Measurements from ENCODE around the gene DEF6. TPM values are rescaled to one million over a fixed set of nuclear protein-coding genes. Genes with fewer than 3 reads are reported as not detected.

DEF6 gene
- total RNA-seq, 4 donors from 2014 or later, result 28.0 to 99.9 (median 35.5) TPM

DNA sequence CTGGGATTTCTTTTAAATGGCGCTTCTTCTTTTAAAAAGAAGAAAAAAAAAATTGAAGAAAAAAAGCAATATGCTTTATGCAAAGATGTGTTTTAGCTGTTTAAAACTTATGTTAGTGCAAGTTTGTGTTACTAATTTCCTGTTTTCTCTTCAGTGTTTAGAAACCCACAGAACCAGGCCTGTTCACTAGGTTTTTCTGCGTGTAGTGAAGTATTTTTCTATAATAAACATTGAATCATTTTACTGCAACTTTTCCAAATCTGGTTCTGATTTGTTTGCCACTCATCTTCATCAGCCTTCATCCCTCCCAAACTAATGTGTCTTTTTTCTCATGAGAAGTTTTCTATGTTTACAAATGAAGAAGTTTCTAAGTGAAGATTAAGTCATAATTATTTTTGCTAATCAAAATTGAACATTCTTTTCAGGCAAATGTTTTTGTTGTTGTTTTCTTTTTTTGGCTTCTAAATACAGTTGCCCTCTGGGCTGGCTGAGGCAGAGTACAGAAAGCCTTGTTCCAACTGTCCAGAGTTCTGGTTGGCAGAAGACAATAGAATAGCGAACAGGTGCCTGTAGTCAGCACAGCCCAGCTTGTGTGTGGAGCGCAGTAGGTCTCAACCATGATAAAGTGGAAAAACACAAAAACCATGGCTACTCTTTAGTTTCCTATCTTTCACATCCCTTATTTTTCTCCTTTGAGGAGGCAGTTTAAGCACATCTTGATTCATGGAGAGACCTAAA lies 23.6 kb upstream of the DEF6 start:
- Histone ChIP-seq H3K4me1 (peaks cover 15% of the 10 kb centered on the region), H3K36me3 (no peaks in the 10 kb centered on the region), H3K27ac (no peak overlapping the region), H3K9me3 (no peaks in the 10 kb centered on the region), H3K4me3 (no peak overlapping the region), H3K27me3 (no peaks in the 10 kb centered on the region)
- TF ChIP-seq POLR2A (IDR thresholded peaks at IDR 0.05) (no peak), POLR2AphosphoS5 (IDR thresholded peaks at IDR 0.05) (no peak), EP300 (IDR thresholded peaks at IDR 0.05) (no peak)
- TF ChIP-seq, protein P1, sequence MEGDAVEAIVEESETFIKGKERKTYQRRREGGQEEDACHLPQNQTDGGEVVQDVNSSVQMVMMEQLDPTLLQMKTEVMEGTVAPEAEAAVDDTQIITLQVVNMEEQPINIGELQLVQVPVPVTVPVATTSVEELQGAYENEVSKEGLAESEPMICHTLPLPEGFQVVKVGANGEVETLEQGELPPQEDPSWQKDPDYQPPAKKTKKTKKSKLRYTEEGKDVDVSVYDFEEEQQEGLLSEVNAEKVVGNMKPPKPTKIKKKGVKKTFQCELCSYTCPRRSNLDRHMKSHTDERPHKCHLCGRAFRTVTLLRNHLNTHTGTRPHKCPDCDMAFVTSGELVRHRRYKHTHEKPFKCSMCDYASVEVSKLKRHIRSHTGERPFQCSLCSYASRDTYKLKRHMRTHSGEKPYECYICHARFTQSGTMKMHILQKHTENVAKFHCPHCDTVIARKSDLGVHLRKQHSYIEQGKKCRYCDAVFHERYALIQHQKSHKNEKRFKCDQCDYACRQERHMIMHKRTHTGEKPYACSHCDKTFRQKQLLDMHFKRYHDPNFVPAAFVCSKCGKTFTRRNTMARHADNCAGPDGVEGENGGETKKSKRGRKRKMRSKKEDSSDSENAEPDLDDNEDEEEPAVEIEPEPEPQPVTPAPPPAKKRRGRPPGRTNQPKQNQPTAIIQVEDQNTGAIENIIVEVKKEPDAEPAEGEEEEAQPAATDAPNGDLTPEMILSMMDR (IDR thresholded peaks at IDR 0.05), result no peak
- 83% methylated on average over 4 of the region's 4 CpGs for WGBS
- no peak for DNase-seq (ENCODE audit: low spot score in 2 of 2)

DNA sequence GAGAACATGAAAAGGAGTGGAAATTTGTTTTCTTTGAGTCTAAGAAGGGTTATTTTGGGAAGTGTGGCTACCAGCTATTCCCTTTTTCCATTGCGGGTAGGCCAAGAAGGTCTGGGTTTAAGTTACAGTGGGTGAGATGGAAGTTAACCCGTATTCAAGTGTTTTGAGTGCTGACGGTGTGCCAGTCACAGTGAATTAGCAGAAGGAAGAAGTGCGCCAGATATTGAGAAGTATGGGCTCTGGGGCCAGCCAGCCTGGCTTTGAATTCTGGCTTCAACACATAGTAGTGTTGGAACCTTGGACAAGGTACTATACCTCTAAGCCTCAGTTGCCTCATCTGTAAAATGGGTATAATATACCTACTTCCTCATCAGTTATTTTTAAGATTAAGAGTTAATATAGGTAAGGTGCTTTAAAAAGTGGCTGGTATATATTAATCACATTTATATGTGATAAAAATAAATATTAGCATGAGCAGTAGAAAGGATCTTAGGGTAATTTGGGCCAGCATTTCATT lies 21.8 kb upstream of the DEF6 start:
- no peak for DNase-seq (ENCODE audit: low spot score in 2 of 2)
- H3K27me3 ChIP-seq, result no peaks in the 10 kb centered on the region
- no peaks in the 10 kb centered on the region for H3K9me3 ChIP-seq
- H3K4me1 ChIP-seq, result peaks cover 15% of the 10 kb centered on the region
- H3K27ac ChIP-seq, result no peak overlapping the region
- TF ChIP-seq, protein P1 (IDR thresholded peaks at IDR 0.05), result no peak
- TF ChIP-seq POLR2A (IDR thresholded peaks at IDR 0.05) (no peak), EP300 (IDR thresholded peaks at IDR 0.05) (no peak), POLR2AphosphoS5 (IDR thresholded peaks at IDR 0.05) (no peak)
- no peak overlapping the region for H3K4me3 ChIP-seq
- H3K36me3 ChIP-seq, result no peaks in the 10 kb centered on the region
- WGBS, result 90% methylated on average over 4 of the region's 4 CpGs

DNA sequence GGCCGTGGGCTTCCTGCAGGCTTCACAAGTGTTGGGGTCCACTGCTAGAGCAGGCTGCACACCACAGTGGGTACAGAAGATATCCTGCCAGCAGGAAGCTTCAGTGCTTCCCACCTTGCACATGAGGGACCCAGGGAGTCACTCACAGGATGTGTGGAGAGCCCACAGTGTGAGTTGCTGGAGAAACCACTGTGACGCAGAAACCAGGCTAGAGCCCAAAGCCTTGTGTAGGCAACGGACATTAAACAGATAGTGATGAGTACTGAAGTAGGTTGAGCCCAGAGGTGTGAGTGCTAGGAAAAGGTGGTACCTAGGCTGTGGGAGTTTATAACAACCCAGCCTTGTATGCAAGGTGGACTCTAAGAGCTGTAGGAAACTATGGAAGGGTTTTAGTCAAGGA lies 18.9 kb upstream of the DEF6 start:
- WGBS, result 90% methylated on average over 3 of the region's 3 CpGs
- H3K27me3 ChIP-seq, result no peaks in the 10 kb centered on the region
- peaks cover 15% of the 10 kb centered on the region for H3K4me1 ChIP-seq
- no peak overlapping the region for H3K4me3 ChIP-seq
- H3K27ac ChIP-seq, result no peak overlapping the region
- H3K36me3 ChIP-seq, result peaks cover 24% of the 10 kb centered on the region
- TF ChIP-seq POLR2A (IDR thresholded peaks at IDR 0.05) (no peak), POLR2AphosphoS5 (IDR thresholded peaks at IDR 0.05) (no peak), EP300 (IDR thresholded peaks at IDR 0.05) (no peak)
- TF ChIP-seq, protein P1 (IDR thresholded peaks at IDR 0.05), result no peak
- H3K9me3 ChIP-seq, result no peaks in the 10 kb centered on the region
- DNase-seq (ENCODE audit: low spot score in 2 of 2), result no peak

DNA sequence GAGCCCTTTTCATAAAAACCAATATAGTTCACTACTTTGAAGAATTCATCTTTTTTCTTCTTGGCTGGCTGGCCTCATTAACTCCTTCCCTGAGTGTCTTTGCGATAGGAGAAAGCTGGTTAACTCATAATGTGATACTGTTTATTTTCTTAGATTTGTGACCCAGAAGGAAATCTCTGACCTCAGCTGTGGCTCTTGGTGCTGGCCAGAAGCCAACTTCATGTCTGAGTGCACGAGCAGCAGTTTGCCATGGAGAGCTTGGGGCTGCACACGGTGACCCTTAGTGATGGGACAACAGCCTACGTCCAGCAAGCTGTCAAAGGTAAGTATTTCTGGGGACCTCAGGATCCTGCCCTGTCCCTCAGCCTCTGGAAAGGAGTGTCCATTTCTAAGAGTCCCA lies 16.7 kb upstream of the DEF6 start:
- TF ChIP-seq POLR2AphosphoS5 (IDR thresholded peaks at IDR 0.05), result no peak
- TF ChIP-seq EP300 (IDR thresholded peaks at IDR 0.05), result no peak
- TF ChIP-seq, protein P1 (IDR thresholded peaks at IDR 0.05), result no peak
- TF ChIP-seq POLR2A (IDR thresholded peaks at IDR 0.05), result no peak
- no peak overlapping the region for H3K4me3 ChIP-seq
- peak in 1 of 2 donors; percentile 16 for DNase-seq (ENCODE audit: low spot score in 2 of 2)
- WGBS, result 79% methylated on average over 4 of the region's 4 CpGs
- peaks cover 44% of the 10 kb centered on the region for H3K36me3 ChIP-seq
- no peaks in the 10 kb centered on the region for H3K9me3 ChIP-seq
- H3K4me1 ChIP-seq, result no peaks in the 10 kb centered on the region
- no peak overlapping the region for H3K27ac ChIP-seq
- no peaks in the 10 kb centered on the region for H3K27me3 ChIP-seq

DNA sequence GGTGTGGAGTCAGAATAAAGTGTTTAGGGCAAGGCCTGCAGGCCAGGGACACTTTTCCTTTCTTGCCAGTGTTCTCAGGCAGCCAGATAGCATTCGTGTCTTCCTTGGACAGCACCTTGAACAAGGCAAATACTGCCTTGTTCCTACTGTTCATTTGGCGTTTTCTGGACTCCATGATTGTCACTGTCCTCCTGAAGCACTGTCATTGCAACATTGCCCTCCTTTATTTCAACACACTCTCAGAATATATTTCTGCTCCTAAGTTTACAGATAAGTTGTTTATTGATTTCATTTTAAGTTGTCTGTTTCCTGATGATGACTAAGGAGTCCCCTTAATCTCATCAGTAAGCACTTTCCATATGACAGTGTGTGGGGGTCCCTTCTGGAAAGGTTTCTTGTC lies 15.1 kb upstream of the DEF6 start:
- H3K36me3 ChIP-seq, result peaks cover 59% of the 10 kb centered on the region
- DNase-seq (ENCODE audit: low spot score in 2 of 2), result no peak
- no peaks in the 10 kb centered on the region for H3K4me1 ChIP-seq
- H3K27me3 ChIP-seq, result no peaks in the 10 kb centered on the region
- TF ChIP-seq POLR2AphosphoS5 (IDR thresholded peaks at IDR 0.05) (no peak), EP300 (IDR thresholded peaks at IDR 0.05) (no peak), POLR2A (IDR thresholded peaks at IDR 0.05) (no peak)
- WGBS, result 91% methylated on average over 2 of the region's 2 CpGs
- H3K4me3 ChIP-seq, result no peak overlapping the region
- H3K9me3 ChIP-seq, result no peaks in the 10 kb centered on the region
- no peak overlapping the region for H3K27ac ChIP-seq
